Thyroid gland (tissue), 4 donors: ENCODE data around the gene TMEFF2. TPM values are rescaled to one million over a fixed set of nuclear protein-coding genes. Genes with fewer than 3 reads are reported as not detected.
A peak's percentile ranks its signal among the peaks of the same experiment; 100 is the strongest.
"Not testable (repeated sequence)": the region's sequence is repeated elsewhere in the genome, so short reads cannot be mapped to it uniquely, and the experiment has no call there.

Experiments
- DNase-seq, 2 donors: peaks; one replicate each; pipeline ENCODE4 v3.0.0-alpha.2; 2019
- H3K27ac ChIP-seq, 3 donors: fragments of 200-600 bp; sonication (generic); 1 replicate in 2 of 3; 2 replicates in 1 of 3; pipeline ENCODE4 v1.5.1; 2016 to 2019; ENCODE audit warnings: mild to moderate bottlenecking in 1 of 3, moderate library complexity in 1 of 3
- H3K27me3 ChIP-seq: fragments of 200-600 bp; sonication (generic); one replicate; pipeline ENCODE4 v1.5.1; 2019
- H3K36me3 ChIP-seq, 2 donors: fragments of 200-600 bp; sonication (generic); one replicate each; pipeline ENCODE4 v1.5.1; 2016 to 2019
- H3K4me1 ChIP-seq, 2 donors: fragments of 200-600 bp; sonication (generic); one replicate each; pipeline ENCODE4 v1.5.1; 2017 to 2019
- H3K4me3 ChIP-seq, 3 donors: fragments of 200-600 bp; sonication (generic); replicated peaks in 1 of 3; 1 replicate in 2 of 3; 2 replicates in 1 of 3; pipeline ENCODE4 v1.5.1; 2016; ENCODE audit warnings: mild to moderate bottlenecking in 1 of 3
- H3K9me3 ChIP-seq: fragments of 200-600 bp; sonication (generic); one replicate; pipeline ENCODE4 v1.5.1; 2017
- POLR2A ChIP-seq, 2 donors: fragments of 450-650 bp; IDR thresholded peaks; one replicate each; pipeline ENCODE4 v1.6.1; 2017; ENCODE audit warnings: antibody characterized with exemption in 2 of 2, mild to moderate bottlenecking in 2 of 2, moderate library complexity in 1 of 2
- WGBS, 2 donors: methylation state at CpG; one replicate each; pipeline ENCODE4 v1.1.5; 2017; 5-methylcytosine and 5-hydroxymethylcytosine counted together
- intact Hi-C: fragments of 100-400 bp; cut with DNase I; formaldehyde crosslinking; loops from one replicate; pipeline ENCODE4 v1.15.1; 2023
- total RNA-seq, 4 donors: library from RNA; depleted of rRNA; stranded (reverse); fragments of >200 nt; gene quantifications; one replicate each; pipeline ENCODE4 v1.2.3, GENCODE V29; 2016
- TF ChIP-seq, protein P1 (sequence below), 6 experiments: fragments of 200-600 bp in 3 of 6; fragments of 450-650 bp in 3 of 6; sonication (generic) in 3 of 6; IDR thresholded peaks; one replicate each; pipeline ENCODE4 v1.5.1; 2016 to 2019; ENCODE audit warnings: antibody characterized with exemption in 6 of 6, mild to moderate bottlenecking in 2 of 6, inconsistent platforms in 1 of 6, moderate library complexity in 1 of 6

TMEFF2 gene
- total RNA-seq, 4 donors from 2014 or later: 0.11 TPM; not detected in 3

- Histone ChIP-seq H3K9me3 (no peaks in the 10 kb centered on the region), H3K27me3 (no peaks in the 10 kb centered on the region), H3K4me3 (no peak overlapping the region), H3K27ac (no peak overlapping the region), H3K4me1 (peaks cover 0 to 4% of the 10 kb centered on the region in 2 donors), H3K36me3 (no peaks in the 10 kb centered on the region)
- TF ChIP-seq, protein P1, sequence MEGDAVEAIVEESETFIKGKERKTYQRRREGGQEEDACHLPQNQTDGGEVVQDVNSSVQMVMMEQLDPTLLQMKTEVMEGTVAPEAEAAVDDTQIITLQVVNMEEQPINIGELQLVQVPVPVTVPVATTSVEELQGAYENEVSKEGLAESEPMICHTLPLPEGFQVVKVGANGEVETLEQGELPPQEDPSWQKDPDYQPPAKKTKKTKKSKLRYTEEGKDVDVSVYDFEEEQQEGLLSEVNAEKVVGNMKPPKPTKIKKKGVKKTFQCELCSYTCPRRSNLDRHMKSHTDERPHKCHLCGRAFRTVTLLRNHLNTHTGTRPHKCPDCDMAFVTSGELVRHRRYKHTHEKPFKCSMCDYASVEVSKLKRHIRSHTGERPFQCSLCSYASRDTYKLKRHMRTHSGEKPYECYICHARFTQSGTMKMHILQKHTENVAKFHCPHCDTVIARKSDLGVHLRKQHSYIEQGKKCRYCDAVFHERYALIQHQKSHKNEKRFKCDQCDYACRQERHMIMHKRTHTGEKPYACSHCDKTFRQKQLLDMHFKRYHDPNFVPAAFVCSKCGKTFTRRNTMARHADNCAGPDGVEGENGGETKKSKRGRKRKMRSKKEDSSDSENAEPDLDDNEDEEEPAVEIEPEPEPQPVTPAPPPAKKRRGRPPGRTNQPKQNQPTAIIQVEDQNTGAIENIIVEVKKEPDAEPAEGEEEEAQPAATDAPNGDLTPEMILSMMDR (IDR thresholded peaks at IDR 0.05): no peak
- intact Hi-C loops: no loop called here
- DNase-seq: no peak
- WGBS, 2 donors: 75 to 83% methylated on average over 1 of the region's 1 CpG
These were observed 103.3 kb downstream of the TMEFF2 start for GRCh38 chr2:192091476-192091875.

DNA sequence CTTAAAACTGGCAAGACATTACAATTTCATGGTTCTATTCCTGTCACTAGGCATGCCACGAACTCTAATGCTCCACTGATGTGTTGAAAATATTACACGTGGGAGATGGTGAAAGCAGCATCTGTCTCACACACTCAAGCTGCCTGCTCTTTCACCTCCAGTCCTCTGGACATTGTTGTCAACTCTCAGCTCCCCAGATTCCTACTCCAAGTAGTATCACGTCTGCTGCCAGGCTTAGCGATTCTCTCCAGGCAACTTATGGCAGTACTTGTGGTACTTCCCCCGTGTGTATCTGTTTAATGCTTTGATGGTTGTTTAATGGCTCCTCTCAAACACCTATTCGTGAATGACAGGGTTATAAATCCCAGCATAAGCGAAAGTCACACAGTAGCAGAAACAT is 103.8 kb downstream of the TMEFF2 start:
- WGBS, 2 donors: 43 to 46% methylated on average over 7 of the region's 7 CpGs
- DNase-seq: peak in 1 of 2 donors; percentile 4
- no peaks in the 10 kb centered on the region for H3K27me3 ChIP-seq
- no peak overlapping the region for H3K4me3 ChIP-seq
- H3K36me3 ChIP-seq: no peaks in the 10 kb centered on the region
- no peak for TF ChIP-seq POLR2A (IDR thresholded peaks at IDR 0.05)
- TF ChIP-seq, protein P1 (IDR thresholded peaks at IDR 0.05): no peak
- no peaks in the 10 kb centered on the region for H3K9me3 ChIP-seq
- H3K4me1 ChIP-seq: peaks cover 0 to 4% of the 10 kb centered on the region in 2 donors
- H3K27ac ChIP-seq: no peak overlapping the region
- intact Hi-C loops: no loop called here

GRCh38 chr2:192087398-192087958 is 107.3 kb downstream of the TMEFF2 start:
- peaks cover 0 to 4% of the 10 kb centered on the region in 2 donors for H3K4me1 ChIP-seq
- H3K9me3 ChIP-seq: no peaks in the 10 kb centered on the region
- intact Hi-C loops: no loop called here
- 10 to 26% methylated on average over 4 of the region's 4 CpGs for WGBS, 2 donors
- H3K27ac ChIP-seq: no peak overlapping the region
- H3K36me3 ChIP-seq: no peaks in the 10 kb centered on the region
- no peak for DNase-seq
- no peaks in the 10 kb centered on the region for H3K27me3 ChIP-seq
- no peak overlapping the region for H3K4me3 ChIP-seq
- no peak for TF ChIP-seq POLR2A (IDR thresholded peaks at IDR 0.05)
- TF ChIP-seq, protein P1 (IDR thresholded peaks at IDR 0.05): no peak

GRCh38 chr2:192082121-192082520 is 112.6 kb downstream of the TMEFF2 start:
- no peak for TF ChIP-seq POLR2A (IDR thresholded peaks at IDR 0.05)
- TF ChIP-seq, protein P1 (IDR thresholded peaks at IDR 0.05): no peak
- Histone ChIP-seq H3K27me3 (no peaks in the 10 kb centered on the region), H3K4me3 (no peak overlapping the region), H3K36me3 (no peaks in the 10 kb centered on the region), H3K9me3 (no peaks in the 10 kb centered on the region), H3K4me1 (peaks cover 0 to 2% of the 10 kb centered on the region in 2 donors), H3K27ac (no peak overlapping the region)
- intact Hi-C loops: no loop called here
- DNase-seq: no peak
- 85 to 94% methylated on average over 5 of the region's 5 CpGs for WGBS, 2 donors

GRCh38 chr2:192080096-192080495 is 114.6 kb downstream of the TMEFF2 start:
- H3K4me1 ChIP-seq, H3K36me3 ChIP-seq, H3K27me3 ChIP-seq, H3K9me3 ChIP-seq, H3K27ac ChIP-seq, H3K4me3 ChIP-seq, intact Hi-C loops, DNase-seq: not testable (repeated sequence)
- 78 to 86% methylated on average over 3 of the region's 3 CpGs for WGBS, 2 donors

DNA sequence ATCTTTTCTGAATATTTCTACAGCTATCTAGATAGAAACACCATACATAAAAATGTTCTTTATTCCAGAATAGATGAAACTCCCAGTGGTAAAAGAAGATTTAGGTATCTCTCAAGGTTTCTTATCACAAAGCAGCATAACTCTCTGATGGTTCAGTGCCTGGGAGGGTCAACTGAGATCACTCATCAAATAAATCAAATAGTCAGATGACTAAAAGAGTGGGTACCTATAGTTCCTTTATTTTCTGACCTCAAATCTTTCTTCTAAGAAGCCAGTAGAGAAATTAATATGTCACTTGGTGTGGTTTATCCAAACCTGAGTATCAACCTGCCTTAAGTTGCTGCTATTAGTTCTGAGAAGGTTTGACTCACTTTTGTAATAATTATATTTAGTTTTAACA is 120.9 kb downstream of the TMEFF2 start:
- Histone ChIP-seq H3K4me1 (peaks cover 0 to 7% of the 10 kb centered on the region in 2 donors), H3K27me3 (no peaks in the 10 kb centered on the region)
- TF ChIP-seq POLR2A (IDR thresholded peaks at IDR 0.05): no peak
- TF ChIP-seq, protein P1 (IDR thresholded peaks at IDR 0.05): no peak

More for the DNA sequence above, 120.9 kb downstream of the TMEFF2 start:
- Histone ChIP-seq H3K4me3 (no peak overlapping the region), H3K36me3 (no peaks in the 10 kb centered on the region), H3K9me3 (no peaks in the 10 kb centered on the region), H3K27ac (no peak overlapping the region)
- intact Hi-C loops: no loop called here
- DNase-seq: no peak
